A549 (cell line): ENCODE measurements around the gene PSRC1.

ENCODE experiments used
- CBX2 ChIP-seq: fragments of 200-600 bp; sonication (generic); IDR thresholded peaks from 2 replicates; pipeline ENCODE4 v1.6.1; 2016; ENCODE audit warnings: low read depth, mild to moderate bottlenecking, borderline replicate concordance
- EHMT2 ChIP-seq: fragments of 200-600 bp; sonication (generic); IDR thresholded peaks from 2 replicates; pipeline ENCODE4 v1.6.1; 2016; ENCODE audit warnings: antibody characterized with exemption, low read depth, mild to moderate bottlenecking, moderate library complexity
- EP300 ChIP-seq, 2 experiments: fragments of >200 bp; sonication (Bioruptor Twin); formaldehyde crosslinking; IDR thresholded peaks; 2 replicates in 1 of 2; 3 replicates in 1 of 2; pipeline ENCODE4 v1.6.1; 2016 to 2017
- FOSL2 ChIP-seq, 2 experiments: fragments of 450-650 bp in 1 of 2; fragments of >200 bp in 1 of 2; sonication (Bioruptor Twin) in 1 of 2; formaldehyde crosslinking; IDR thresholded peaks; 2 replicates each; pipeline versions ENCODE4 v1.5.0 to v1.6.1; 2016 to 2020; ENCODE audit warnings: mild to moderate bottlenecking in 1 of 2, moderate library complexity in 1 of 2
- HOXB5 ChIP-seq: fragments of 250-450 bp; sonication (Bioruptor Pico); IDR thresholded peaks from 2 replicates; pipeline ENCODE4 v1.5.0; 2020; ENCODE audit warnings: mild to moderate bottlenecking, moderate library complexity
- MAFK ChIP-seq: fragments of 450-650 bp; IDR thresholded peaks from 2 replicates; pipeline ENCODE4 v1.6.1; 2014; ENCODE audit not compliant: partially characterized antibody
- MAZ ChIP-seq: fragments of 150-350 bp; IDR thresholded peaks from 2 replicates; pipeline ENCODE4 v1.6.1; 2014; ENCODE audit warnings: antibody characterized with exemption, low read depth, low read length, borderline replicate concordance
- MYC ChIP-seq: IDR thresholded peaks from 2 replicates; pipeline ENCODE4 v1.6.1; 2012; ENCODE audit warnings: mild to moderate bottlenecking, inconsistent platforms, low read length, improper control_type of control experiment, borderline replicate concordance
- POLR2A ChIP-seq: IDR thresholded peaks from 2 replicates; pipeline ENCODE4 v1.6.1; 2012; ENCODE audit warnings: mild to moderate bottlenecking, low read length
- RAD21 ChIP-seq, 2 experiments: fragments of >200 bp in 1 of 2; sonication (Bioruptor Twin) in 1 of 2; formaldehyde crosslinking in 1 of 2; IDR thresholded peaks in 1 of 2; conservative IDR thresholded peaks in 1 of 2; 2 replicates in 1 of 2; 3 replicates in 1 of 2; pipeline ENCODE4 v1.6.1; 2012 to 2018; ENCODE audit warnings: inconsistent platforms in 1 of 2
- TF ChIP-seq, protein P1 (sequence below): fragments of >200 bp; sonication (Bioruptor Twin); formaldehyde crosslinking; IDR thresholded peaks from 3 replicates; pipeline ENCODE4 v1.5.1; 2016
- TF ChIP-seq, protein P2 (sequence below): IDR thresholded peaks from 2 replicates; pipeline ENCODE4 v1.6.1; 2012
- TF ChIP-seq, protein P3 (sequence below): fragments of 200-600 bp; sonication (generic); IDR thresholded peaks from 2 replicates; pipeline ENCODE4 v1.6.1; 2016; ENCODE audit warnings: antibody characterized with exemption, mild to moderate bottlenecking, moderate library complexity

DNA sequence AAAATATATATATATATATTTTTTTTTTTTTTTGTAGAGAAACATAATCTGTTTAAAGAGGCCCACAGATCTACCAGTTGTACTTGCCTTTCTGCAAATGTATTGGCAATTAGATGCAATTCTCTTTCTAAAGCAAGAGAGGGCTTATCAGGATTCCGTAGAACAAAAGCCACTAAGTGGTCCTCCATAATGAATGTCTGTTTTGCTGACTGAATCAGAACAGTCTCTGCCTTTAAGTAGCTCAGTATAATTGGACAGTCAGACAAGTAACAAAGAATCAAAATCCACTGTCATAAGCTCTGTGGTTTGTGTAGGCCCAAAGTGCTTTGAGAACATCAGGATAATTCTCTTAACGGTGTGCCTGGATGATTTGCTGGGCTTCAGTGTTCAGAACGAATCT, 51.9 kb downstream of the PSRC1 start:
- TF ChIP-seq, protein P1, sequence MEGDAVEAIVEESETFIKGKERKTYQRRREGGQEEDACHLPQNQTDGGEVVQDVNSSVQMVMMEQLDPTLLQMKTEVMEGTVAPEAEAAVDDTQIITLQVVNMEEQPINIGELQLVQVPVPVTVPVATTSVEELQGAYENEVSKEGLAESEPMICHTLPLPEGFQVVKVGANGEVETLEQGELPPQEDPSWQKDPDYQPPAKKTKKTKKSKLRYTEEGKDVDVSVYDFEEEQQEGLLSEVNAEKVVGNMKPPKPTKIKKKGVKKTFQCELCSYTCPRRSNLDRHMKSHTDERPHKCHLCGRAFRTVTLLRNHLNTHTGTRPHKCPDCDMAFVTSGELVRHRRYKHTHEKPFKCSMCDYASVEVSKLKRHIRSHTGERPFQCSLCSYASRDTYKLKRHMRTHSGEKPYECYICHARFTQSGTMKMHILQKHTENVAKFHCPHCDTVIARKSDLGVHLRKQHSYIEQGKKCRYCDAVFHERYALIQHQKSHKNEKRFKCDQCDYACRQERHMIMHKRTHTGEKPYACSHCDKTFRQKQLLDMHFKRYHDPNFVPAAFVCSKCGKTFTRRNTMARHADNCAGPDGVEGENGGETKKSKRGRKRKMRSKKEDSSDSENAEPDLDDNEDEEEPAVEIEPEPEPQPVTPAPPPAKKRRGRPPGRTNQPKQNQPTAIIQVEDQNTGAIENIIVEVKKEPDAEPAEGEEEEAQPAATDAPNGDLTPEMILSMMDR, result no peak
- TF ChIP-seq, protein P2, sequence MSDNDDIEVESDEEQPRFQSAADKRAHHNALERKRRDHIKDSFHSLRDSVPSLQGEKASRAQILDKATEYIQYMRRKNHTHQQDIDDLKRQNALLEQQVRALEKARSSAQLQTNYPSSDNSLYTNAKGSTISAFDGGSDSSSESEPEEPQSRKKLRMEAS, result no peak
- TF ChIP-seq MAFK (no peak), EP300 (IDR thresholded peaks at IDR 0.05) (no peak), MAZ (no peak), EHMT2 (no peak), MYC (no peak), RAD21 (conservative IDR thresholded peaks at IDR 0.05 in 1 of 2, IDR thresholded peaks at IDR 0.05 in 1 of 2) (no peak), POLR2A (no peak), FOSL2 (IDR thresholded peaks at IDR 0.05) (no peak), FOSL2 (CRISPR knock-in tag; IDR thresholded peaks at IDR 0.05) (no peak), HOXB5 (CRISPR knock-in tag) (no peak), CBX2 (no peak)
- TF ChIP-seq, protein P3, sequence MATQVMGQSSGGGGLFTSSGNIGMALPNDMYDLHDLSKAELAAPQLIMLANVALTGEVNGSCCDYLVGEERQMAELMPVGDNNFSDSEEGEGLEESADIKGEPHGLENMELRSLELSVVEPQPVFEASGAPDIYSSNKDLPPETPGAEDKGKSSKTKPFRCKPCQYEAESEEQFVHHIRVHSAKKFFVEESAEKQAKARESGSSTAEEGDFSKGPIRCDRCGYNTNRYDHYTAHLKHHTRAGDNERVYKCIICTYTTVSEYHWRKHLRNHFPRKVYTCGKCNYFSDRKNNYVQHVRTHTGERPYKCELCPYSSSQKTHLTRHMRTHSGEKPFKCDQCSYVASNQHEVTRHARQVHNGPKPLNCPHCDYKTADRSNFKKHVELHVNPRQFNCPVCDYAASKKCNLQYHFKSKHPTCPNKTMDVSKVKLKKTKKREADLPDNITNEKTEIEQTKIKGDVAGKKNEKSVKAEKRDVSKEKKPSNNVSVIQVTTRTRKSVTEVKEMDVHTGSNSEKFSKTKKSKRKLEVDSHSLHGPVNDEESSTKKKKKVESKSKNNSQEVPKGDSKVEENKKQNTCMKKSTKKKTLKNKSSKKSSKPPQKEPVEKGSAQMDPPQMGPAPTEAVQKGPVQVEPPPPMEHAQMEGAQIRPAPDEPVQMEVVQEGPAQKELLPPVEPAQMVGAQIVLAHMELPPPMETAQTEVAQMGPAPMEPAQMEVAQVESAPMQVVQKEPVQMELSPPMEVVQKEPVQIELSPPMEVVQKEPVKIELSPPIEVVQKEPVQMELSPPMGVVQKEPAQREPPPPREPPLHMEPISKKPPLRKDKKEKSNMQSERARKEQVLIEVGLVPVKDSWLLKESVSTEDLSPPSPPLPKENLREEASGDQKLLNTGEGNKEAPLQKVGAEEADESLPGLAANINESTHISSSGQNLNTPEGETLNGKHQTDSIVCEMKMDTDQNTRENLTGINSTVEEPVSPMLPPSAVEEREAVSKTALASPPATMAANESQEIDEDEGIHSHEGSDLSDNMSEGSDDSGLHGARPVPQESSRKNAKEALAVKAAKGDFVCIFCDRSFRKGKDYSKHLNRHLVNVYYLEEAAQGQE, result no peak
